Panc1 (cell line): ENCODE data around the gene RAB40B. TPM values are rescaled to one million over a fixed set of nuclear protein-coding genes. Genes with fewer than 3 reads are reported as not detected.

Experiments
- ATAC-seq: fragments of 200-7000 bp; cut with Tn5 transposase; 2 replicates; pipeline ENCODE4 v1.9.1; 2020; ENCODE audit warnings: mild to moderate bottlenecking, moderate library complexity
- BruUV-seq: library from RNA; stranded (reverse); fragments of 400-500 nt; replicated peaks from 2 replicates; lab custom pipeline; 2021; lab: Mats Ljungman, UMichigan
- CTCF ChIA-PET: fragments of 300-600 bp; sonication (Branson Sonifier 250); formaldehyde crosslinking; loops from one replicate; lab custom pipeline; 2022; ENCODE audit warnings: antibody characterized with exemption; lab: Charles Lee
- POLR2A ChIA-PET: fragments of 300-600 bp; sonication (Branson Sonifier 250); formaldehyde crosslinking; loops from one replicate; lab custom pipeline; 2022; ENCODE audit warnings: antibody characterized with exemption; lab: Charles Lee
- DNase-seq: peaks from one replicate; pipeline ENCODE4 v3.0.0-alpha.2; 2010; ENCODE audit warnings: low read depth, low spot score
- H3K27ac ChIP-seq: 2 replicates; pipeline ENCODE4 v1.5.1; 2011; ENCODE audit warnings: mild to moderate bottlenecking, low read length, inconsistent platforms
- H3K27me3 ChIP-seq: fragments of 200-500 bp; sonication (Bioruptor generic); 2 replicates; pipeline ENCODE4 v1.6.0; 2014; ENCODE audit warnings: low read length, inconsistent platforms; ENCODE audit not compliant: control insufficient read depth, insufficient read depth
- H3K36me3 ChIP-seq: fragments of 200-500 bp; sonication (Bioruptor generic); 2 replicates; pipeline ENCODE4 v1.5.1; 2014; ENCODE audit warnings: inconsistent platforms, mild to moderate bottlenecking, low read length, moderate library complexity; ENCODE audit not compliant: control insufficient read depth, insufficient read depth
- H3K4me1 ChIP-seq: 2 replicates; pipeline ENCODE4 v1.5.1; 2011; ENCODE audit warnings: inconsistent platforms, mild to moderate bottlenecking, low read length, moderate library complexity; ENCODE audit not compliant: control insufficient read depth, insufficient read depth
- H3K4me3 ChIP-seq, 2 experiments: 2 replicates each; pipeline ENCODE4 v1.5.1; 2011 to 2012; ENCODE audit warnings: low read depth in 2 of 2, low read length in 2 of 2, mild to moderate bottlenecking in 2 of 2, inconsistent platforms in 1 of 2, moderate library complexity in 1 of 2
- H3K9me3 ChIP-seq: fragments of 200-500 bp; sonication (Bioruptor generic); 2 replicates; pipeline ENCODE4 v1.5.1; 2014; ENCODE audit warnings: low read depth, mild to moderate bottlenecking, inconsistent platforms, low read length, moderate library complexity; ENCODE audit not compliant: control insufficient read depth, insufficient read depth
- CTCF ChIP-seq: fragments of 450-650 bp; IDR thresholded peaks from 2 replicates; pipeline ENCODE4 v1.5.1; 2017; ENCODE audit warnings: mild to moderate bottlenecking
- POLR2AphosphoS5 ChIP-seq: IDR thresholded peaks from 2 replicates; pipeline ENCODE4 v1.6.1; 2012; ENCODE audit warnings: mild to moderate bottlenecking, low read depth, low read length, moderate library complexity
- REST ChIP-seq, 2 experiments: IDR thresholded peaks; 2 replicates each; pipeline ENCODE4 v1.6.1; 2011 to 2012; ENCODE audit warnings: low read depth in 2 of 2, control low read depth in 1 of 2, low read length in 1 of 2, mild to moderate bottlenecking in 1 of 2, moderate library complexity in 1 of 2; ENCODE audit not compliant: insufficient read depth in 1 of 2
- SIN3A ChIP-seq: IDR thresholded peaks from 2 replicates; pipeline ENCODE4 v1.6.1; 2012; ENCODE audit warnings: low read depth, mild to moderate bottlenecking, low read length, moderate library complexity, borderline replicate concordance; ENCODE audit not compliant: insufficient read depth
- TCF7L2 ChIP-seq: IDR thresholded peaks from 2 replicates; pipeline ENCODE4 v1.6.1; 2011; ENCODE audit warnings: mild to moderate bottlenecking, low read depth, low read length, inconsistent platforms
- in situ Hi-C: cut with HindIII; loops from 2 replicates; pipeline ENCODE4 v1.10.0; 2016; ENCODE audit warnings: low sequenced_read_pairs, low pct_unique_long_range_greater_than_20kb
- intact Hi-C: fragments of 100-400 bp; cut with micrococcal nuclease; formaldehyde crosslinking; loops from one replicate; pipeline ENCODE4 v1.10.0; 2022; ENCODE audit not compliant: unreplicated experiment
- total RNA-seq: library from RNA; stranded (reverse); gene quantifications from one replicate; pipeline ENCODE4 v1.2.1, GENCODE V29; 2021; ENCODE audit not compliant: unreplicated experiment

The RAB40B gene
- total RNA-seq, 1 experiment from 2014 or later = 7.1 TPM

- CTCF ChIA-PET = interaction anchor here (0.6 kb wide), 1 partner anchor 134 kb away, joined by 4 read pairs; no protein-coding TSS in a partner anchor
- H3K9me3 ChIP-seq = no peaks in the 10 kb centered on the region
- H3K36me3 ChIP-seq = peaks cover 12% of the 10 kb centered on the region
- no peak for TF ChIP-seq TCF7L2
- no peak for TF ChIP-seq POLR2AphosphoS5
- TF ChIP-seq REST (IDR thresholded peaks at IDR 0.05; ENCODE audit: insufficient read depth in 1 of 2, low read depth in 2 of 2, low read length in 1 of 2) = no peak
- no peak overlapping the region for H3K27ac ChIP-seq
- H3K4me1 ChIP-seq = no peaks in the 10 kb centered on the region
- no TSS peak for BruUV-seq
- intact Hi-C loops = no loop called here
- no peak overlapping the region for H3K4me3 ChIP-seq
- POLR2A ChIA-PET = no interaction called here
- no peak; the same call in 1 of the 2 replicates for ATAC-seq
- DNase-seq = no peak
- no peaks in the 10 kb centered on the region for H3K27me3 ChIP-seq
- in situ Hi-C loops = no loop called here
Measured at GRCh38 chr17:82627405-82627804, 71.1 kb downstream of the RAB40B start.

- POLR2A ChIA-PET = no interaction called here
- no peaks in the 10 kb centered on the region for H3K9me3 ChIP-seq
- in situ Hi-C loops (no loop called here), intact Hi-C loops (no loop called here)
- H3K36me3 ChIP-seq = peaks cover 16% of the 10 kb centered on the region
- no peaks in the 10 kb centered on the region for H3K4me1 ChIP-seq
- CTCF ChIA-PET = no interaction called here
- no peaks in the 10 kb centered on the region for H3K27me3 ChIP-seq
- BruUV-seq = no TSS peak
- DNase-seq (no peak), ATAC-seq (no peak)
- no peak overlapping the region for H3K4me3 ChIP-seq
- H3K27ac ChIP-seq = no peak overlapping the region
- TF ChIP-seq SIN3A (no peak), REST (IDR thresholded peaks at IDR 0.05; ENCODE audit: insufficient read depth in 1 of 2, low read depth in 2 of 2, low read length in 1 of 2) (no peak), POLR2AphosphoS5 (no peak), TCF7L2 (no peak), CTCF (no peak)
Measured at GRCh38 chr17:82623707-82624106, 74.8 kb downstream of the RAB40B start.
